ENCODE results near the gene ARL6IP4. TPM values are rescaled to one million over a fixed set of nuclear protein-coding genes. Genes with fewer than 3 reads are reported as not detected.

Gene ARL6IP4
- polyA plus RNA-seq, 1 donor = 152 TPM

DNA sequence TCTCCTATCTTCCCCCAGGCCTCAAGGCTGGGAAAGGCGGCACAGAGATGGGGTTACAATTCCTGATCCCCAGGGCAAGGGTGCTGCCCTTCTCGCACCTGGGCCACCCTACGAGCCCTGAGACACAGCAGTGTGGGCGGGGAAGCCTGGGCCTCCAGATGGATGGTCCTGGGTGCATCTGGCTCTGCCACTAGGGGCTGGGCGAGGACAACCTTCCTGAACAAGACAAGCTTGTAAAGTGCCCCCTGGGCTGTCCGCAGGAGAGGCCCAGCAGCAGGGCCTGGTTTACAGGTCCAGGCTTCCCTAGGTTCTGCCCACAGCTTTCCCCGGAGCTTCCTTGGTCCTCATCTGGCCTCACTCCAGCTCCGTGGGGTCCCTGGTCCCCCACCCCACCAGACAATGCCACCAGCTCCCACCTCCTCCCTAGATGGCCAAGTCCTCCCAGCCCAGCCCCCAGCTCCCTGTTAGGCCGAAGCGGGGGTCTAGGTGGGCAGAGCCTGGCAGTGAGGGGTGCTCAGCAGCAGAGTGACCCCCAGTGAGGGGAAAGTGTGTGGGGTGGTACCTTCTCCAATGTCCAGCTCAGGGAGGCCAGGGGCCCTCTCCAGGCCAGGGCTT, 8.9 kb downstream of the ARL6IP4 start:
- no peak for DNase-seq

DNA sequence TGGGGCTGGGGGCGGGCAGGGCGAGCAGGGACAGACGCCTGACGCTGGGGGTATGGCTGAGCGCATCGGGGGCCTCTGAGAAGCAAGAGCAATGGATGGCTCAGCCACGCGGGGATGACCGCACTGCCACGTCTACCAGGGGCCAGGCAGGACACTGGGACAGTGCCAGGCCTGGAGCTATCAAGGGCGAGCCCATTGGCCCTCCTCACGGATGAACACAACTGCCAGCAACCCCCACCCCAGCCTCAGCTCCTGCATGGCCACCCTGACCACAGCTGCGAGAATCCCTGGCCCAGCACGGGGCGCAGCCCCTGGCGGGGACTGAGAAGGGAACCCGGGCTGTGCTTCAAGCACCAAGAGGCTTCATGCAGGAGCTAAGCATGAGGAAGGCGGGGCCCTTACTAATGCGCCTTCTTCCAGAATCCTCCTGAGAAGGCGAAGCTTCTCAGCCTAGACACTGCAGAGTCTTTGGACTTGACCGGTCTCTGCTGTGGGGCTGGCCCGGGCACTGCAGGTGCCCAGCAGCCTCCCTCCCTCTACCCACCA, 9.5 kb downstream of the ARL6IP4 start:
- no peak for DNase-seq

DNA sequence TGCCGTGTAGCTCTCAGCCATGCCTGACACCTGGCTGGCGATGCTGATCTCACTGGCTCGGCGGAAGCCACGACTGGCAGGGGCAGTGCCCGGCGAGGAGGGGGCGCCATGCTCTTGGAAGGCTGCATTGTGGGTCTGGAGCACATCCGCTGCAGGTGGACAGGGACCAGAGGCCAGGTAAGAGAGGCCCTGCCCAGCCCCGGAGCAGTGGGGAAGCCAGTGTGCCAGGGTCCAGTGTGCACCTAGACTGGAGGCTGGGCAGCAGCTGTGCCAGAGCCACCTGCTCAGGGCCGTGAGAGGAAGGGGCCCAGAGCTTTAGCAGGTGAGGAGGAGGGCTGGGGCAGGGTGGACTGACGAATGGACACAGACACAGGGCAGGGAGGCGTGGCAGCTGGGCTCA, 10.1 kb downstream of the ARL6IP4 start:
- no peak for DNase-seq

DNA sequence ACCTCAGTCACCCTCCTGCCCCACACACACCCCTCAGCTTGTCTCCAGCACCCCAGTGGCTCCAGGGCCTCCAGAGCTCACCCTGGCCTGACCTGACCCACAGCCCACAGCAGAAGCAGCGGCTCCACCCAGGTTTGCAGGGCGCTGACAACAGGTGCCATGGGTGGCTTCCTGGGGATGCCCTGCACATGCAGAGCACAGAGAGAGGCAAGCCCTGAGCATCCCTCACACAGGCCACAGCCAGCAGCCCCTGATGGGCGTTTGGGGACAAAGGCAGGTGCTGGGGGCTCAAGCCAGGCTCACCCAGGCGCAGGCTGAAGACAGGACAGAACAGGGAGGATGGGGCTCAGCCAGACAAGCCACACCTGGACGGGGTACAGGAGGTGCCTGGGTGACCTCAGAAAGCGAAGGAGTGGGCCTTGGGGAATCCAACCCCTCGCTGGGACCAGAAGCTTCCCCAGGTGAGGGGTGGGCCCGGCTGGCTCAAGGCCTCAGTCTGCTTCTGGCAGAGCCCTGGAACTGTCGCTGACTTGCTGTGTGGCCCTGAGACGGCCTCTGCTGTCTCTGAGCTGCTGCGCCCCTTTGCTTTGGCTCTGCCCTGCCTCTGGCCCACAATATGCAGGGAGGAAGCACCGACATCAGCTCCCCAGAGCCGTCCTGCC, 10.6 kb downstream of the ARL6IP4 start:
- no peak for DNase-seq

DNA sequence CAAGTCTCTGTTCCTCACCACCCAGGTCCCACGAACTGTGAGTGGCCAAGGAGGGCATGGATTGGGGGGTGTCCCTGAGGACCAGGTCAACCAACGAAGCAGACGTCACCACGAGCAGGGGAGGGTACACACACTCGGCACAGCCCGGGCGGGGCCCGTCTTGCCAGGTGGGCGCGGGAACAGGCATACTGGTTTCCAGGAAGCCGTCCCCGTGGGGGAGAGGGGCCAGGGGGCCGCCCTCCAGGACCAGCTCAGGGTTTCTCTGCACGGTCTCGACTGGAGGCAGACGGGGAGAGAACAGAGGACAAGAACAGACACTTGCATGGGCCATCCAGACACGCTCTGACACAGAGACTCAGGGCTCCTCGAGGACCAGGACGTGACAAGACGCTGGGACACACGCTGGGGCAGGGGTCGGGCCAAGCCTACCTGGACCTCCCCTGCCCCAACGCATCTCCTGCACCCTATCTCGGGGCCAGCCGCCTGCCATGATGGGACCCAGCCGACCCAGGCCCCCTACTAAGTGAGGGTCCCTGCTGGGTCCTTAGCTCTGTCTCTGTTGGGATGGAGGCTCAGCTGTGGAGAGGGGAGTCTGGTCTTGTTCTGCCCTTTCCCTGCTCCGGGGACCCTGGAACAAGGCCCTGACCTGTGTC, 11.3 kb downstream of the ARL6IP4 start:
- no peak for DNase-seq

DNA sequence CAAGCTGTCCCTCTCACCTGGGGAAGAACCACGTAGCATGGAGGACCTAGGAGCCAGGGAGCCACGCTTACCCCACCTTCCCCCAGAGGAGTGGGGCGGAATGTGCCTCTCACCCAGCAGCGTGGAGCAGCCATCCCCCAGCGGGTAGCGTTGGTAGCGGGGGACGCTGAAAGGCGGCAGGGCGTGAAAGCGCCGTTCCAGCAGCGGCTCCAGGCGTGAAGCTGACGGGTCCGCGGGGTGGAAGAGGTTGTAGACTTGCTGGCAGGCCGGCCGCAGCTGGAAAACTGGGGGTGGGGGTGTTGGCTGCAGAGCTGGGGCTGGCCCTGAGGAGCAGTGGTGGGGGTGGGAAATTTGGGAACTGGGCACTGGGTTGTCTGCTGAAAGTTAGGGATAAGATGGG, 11.9 kb downstream of the ARL6IP4 start:
- DNase-seq = peak; percentile 34

DNA sequence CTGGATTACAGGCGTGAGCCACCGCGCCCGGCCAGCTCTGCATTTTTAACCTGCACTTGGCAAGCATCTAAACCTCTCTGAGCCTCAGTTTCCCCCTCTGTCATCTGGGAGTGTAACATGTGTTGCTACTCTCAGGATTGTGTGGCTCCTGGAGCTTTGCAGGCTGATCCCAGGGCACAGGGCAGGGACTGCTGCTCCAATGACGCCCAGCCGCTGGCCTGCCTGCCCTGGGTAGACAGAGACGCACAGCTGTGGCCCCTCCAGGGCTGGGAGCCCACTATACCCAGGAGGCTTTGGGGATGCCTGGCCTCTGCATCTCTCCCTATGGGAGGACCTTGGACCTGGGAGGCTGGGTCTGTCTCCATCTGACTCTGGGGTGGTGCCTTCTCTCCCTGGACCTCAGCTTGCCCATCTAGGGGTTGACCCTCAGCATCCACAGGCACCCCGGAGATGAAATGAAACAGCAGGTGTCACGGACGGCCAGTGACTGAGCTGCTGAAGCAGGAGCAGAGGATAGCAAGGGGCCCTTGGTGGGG, 13.7 kb downstream of the ARL6IP4 start:
- no peak for DNase-seq

DNA sequence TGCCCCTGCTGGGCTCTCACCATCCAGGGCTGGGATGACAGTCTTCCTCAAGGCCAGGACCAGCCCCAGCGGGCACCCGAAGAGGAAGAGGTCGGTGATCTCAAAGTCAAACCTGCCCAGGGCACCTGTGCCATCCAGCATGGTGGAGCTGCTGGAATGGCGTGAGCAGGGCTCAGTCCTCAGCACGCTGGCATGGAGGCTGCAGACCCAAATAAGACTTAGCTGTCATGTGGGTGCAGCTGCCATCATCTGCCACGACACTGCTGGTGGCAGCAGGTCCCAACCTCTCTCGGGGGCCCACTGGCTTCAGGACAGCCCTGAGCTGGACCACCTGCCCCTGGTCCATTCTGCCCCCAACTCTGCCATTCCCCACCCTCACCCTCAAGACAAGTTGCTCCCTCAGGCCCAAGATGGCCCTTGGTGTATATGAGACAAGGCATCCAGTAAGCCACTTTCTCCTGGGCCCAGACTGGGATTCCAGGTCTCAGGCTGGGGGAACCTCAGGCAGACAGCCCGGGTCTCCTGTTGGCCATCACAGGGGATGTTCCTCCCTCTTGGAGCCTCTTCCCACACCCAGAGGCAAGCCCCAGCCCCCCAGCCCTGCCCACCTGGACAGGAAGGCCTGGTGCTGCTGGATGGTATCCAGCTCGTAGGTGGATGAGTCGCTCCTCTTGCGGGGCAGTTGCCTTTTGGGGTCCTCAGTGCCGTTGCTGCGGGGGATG, 14.5 kb downstream of the ARL6IP4 start:
- DNase-seq = no peak

DNA sequence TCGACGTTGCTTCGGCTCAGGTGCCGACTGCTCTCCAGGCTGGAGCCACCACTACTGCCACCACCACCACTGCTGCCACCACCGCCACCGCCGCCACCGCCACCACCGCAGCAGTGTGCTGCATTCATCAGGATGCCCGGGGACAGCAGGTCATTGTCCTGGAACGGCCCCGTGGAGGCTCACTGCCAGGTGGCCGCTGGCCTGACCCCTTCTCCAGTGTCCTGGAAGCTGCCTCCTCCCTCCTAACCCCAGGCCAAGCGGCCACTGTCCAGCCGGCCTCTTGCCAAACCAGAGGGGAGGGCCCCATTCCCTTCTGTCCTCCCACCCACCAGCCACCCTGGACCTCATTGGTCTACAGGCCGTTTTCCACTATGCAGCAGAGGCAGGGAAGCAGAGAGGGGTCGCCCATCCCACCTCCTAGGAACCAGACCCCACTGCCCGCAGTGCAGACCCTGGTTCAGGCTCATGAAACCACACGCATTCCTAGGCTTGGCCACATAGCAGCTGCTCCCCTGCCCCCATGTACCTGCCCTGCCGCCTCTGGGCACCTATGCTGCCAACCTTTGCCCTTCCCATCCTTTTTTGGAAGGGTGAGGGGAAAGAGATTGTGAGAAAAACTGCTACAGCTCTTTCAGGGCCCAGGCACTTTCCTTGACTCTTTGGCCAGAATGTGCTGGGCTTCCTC, 15.2 kb downstream of the ARL6IP4 start:
- DNase-seq = no peak

DNA sequence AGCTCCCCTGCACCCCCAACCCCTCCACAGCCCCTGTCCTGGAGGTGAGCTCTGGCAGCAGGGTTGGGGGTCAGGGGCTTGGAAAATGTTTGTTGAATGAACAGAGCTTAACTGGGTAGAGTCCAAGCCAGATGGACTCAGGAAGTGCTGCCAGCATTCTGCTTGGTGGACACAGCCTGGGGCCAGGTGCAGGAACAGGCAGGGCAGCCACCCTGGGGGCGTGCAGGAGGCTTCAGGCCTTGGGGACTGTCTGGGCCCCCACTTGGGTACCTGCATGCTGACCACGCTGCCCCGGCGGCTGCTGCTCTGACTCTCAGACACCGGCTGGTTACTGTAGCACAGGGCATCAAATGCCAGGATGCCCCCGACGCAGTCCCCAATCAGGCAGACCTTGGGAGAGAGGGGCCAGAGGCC, 15.7 kb downstream of the ARL6IP4 start:
- no peak for DNase-seq

DNA sequence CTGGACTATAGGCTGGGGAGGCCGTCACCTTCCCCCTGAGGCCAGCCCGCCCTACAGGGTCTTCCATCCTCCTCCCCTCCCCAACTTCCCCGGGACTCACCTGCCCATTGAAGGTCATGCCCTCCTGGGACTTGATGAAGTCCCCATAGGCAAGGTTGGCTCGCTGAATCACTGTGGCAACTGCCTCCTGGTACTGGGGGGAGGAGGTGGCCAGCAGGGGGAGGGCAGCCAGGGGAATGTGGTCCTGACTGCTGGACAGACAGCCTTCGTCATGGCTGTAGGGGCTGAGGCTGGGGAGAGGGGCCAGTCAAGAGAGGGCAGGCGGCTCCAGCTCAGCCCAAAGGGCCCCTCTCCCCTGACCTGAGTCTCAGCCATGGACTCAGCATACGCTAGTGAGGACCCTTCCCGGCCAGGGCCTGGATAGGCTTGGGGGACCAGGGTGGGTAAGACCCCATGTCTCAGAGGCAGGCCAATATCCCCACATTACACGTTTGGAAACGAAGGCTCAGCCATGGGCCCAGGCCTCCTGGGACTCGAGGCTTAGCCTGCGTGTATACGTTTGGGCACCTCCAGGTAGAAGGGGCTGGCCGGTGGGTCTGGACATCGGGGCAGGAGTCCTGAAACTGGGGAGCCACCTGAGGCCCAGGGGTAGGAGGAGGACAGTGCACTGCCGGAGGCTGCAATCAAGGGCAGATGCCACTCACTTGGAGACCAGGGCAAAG, 16.3 kb downstream of the ARL6IP4 start:
- DNase-seq = no peak

DNA sequence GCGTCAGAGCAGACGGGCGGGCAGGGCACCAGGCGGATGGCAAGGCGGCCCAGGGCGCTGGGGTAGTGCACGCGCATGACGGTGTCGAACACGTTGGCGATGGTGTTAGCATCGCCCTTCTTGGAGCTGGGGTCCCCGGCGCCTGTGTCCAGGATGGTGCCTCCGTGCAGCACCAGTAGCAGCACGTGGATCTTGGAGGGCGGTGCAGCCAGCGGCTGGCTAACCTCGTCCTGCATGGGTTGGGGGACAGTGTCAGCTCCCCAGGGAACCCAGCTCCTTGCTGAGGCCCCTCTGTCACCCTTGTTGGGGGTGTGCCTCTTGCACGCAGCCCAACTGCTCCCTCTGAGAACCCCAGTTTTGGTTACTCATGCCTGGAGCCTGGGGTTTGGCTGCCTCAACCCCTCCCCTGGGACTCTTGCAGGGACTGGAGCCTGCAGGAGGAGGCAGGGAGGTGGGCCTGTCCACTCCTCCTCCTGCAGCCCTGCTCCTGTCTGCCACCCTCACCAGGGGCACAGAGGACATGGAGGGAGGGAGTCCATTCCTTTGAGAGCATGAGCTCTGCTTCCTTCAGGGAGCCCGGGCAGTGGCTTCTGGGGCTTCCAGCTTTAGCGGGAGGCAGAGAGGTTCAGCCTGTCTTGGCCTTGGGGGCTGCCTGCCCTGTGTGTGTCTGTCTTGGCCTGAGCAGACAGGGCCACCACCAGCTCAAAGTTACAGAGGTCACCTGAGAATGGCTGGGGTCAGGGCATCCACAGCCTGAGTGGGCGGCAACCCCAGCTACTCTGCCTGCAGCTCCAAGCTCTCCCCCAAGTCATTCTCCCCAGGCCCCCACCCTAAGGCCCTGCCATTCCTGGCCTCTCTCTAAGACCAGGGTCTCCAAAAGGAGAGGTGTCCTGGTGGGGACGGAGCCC, 17.1 kb downstream of the ARL6IP4 start:
- no peak for DNase-seq

DNA sequence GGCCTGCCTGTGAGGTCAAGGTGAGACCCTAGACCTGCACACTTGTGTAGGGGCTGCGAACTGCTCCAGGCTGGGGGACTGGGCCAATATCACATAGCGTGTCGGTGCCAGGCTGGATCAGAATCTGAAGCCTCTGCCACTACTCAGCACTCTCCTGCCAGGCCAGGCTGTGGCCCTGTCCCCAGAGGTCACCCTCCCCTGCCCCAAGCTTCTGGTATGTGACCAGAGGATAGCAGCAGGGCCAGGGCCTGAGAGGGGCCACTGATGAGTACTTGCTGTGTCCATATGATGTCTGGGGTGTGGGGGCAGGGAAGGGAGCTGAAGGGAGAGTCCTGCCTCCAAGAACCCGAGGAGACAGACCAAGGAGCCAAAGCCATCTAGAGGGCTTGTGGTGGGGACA, 17.8 kb downstream of the ARL6IP4 start:
- DNase-seq = no peak

DNA sequence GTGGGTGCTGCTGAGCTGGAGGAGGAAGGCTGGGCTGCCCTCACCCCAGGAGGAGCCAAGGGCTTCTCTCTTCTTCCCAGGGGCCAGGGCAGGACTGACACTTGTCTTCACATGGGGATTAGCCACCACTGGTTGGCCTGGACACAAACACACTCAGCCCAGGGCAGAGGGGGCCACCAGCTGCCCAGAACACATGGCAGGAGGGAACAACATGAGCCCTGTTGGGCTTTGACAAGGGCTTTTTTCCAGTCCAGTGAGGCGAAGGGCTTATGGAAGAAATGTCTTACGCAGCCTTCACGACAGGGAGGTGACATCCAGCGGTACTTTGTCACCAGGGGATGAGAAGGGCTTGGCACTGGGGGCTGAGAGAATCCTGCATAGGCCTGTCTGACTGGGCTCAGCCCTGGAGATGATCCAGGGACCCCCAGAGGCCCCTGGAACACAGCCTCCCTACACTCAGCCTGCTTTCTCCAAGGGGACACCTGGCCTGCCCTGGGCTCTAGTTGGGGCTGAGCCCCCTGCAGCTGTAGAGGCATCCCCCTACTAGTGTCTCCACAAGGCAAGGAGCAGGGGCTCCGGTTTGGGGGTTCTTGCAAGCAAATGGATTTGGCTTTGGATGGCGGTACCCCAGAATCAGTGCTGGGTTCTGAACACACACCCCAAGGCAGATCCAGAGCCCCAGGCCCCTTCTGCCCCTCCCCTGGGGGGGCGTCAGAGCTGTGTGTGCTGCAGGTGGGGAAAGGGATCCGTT, 18.9 kb downstream of the ARL6IP4 start:
- no peak for DNase-seq

DNA sequence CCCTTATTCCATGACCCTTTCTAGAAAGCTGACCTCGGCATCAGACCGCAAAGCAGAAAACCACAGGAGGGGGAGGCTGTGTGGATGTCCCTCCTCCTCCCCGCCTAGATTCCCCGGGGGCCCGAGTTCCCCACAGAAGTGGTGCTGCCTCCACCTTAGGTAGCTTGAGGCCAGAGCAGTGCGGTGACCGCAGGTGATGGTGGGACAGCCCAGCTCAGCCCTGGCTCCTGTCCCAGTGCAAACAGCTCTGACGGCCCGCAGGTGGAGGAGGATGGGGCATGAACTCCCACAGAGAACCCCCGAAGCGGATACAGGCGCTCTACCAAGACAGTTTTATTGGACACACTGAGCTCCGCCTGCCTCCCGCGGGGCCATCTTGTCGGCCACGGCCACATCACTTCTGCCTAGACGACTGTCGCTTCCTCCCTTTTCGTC, 19.5 kb downstream of the ARL6IP4 start:
- DNase-seq = no peak

DNA sequence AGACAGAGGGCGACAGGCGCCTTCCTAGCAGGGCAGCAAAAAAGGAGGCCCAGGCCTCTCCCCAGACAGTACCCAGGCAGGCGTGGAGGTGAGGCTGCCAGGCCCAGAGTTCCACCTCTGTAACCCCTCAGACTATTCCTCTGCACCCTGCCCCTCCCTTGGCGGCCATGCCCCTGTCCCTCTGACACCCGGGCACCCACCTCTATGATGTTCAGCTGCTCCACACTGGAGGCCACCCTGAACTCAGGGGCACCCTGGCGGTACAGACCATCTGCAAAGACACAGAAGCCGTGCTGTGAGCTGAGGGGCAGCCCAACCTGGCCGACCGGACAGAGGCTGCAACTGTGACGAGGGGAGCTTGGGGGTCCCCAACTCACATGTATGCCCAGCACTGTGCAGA, 20.1 kb downstream of the ARL6IP4 start:
- DNase-seq = no peak

DNA sequence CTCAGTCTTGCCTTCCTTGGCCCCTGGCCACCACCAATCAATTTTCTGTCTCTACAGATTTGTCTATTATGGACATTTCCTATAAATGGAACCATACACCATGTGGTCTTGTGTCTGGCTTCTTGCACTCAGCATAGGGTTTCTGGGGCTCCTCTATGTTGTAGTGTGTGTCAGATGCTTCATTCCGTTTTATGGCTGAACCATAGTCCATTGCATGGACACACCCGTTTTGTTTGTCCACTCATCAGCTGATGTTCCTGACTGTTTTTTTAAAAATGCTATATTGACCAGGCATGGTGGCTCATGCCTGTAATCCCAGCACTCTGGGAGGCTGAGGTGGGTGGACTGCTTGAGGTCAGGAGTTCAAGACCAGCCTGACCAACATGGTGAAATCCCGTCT, 21.0 kb downstream of the ARL6IP4 start:
- DNase-seq = no peak

DNA sequence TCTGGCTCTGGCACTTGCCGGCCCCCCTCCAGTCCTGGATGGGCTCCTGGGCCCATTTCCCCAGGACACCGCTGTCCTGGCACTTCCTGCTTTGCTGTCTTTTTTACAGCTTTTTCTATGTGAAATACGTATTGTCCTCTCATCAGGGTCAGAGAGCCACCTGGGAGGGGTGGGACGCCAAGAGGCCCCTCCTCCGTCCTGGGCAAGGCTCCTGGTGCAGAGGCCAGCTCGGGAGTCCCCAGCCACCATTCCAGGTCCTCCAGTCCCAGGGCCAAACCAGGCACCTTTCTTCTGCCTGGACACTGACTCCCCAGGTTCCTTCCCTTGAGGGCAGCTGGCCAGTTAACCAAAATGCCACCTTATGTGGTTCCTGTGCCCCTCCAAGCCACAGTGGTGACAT, 22.8 kb downstream of the ARL6IP4 start:
- no peak for DNase-seq

DNA sequence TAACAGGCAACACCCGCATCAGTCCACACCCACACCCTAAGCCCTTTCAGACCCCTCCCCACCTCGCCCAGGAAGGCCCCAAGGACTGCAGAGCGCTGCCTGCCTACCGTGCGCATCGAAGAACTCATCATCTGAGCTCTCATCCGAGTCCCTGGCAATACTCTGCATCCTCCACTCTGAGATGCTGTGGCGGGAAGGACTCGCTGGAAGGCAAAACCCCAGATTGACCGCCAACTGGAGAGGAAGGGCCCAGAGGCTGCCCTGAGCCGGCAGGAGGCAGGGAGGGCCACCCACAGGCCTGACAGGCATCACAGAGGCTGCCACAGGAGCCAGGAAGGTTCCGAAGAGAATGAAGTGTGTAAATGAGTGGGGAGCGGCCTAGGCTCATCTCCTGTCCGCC, 23.8 kb downstream of the ARL6IP4 start:
- DNase-seq = no peak
